GM13976 (cell line): ENCODE results near the gene SHROOM2.

Experiments used
- DNase-seq: peaks from one replicate; pipeline ENCODE4 v3.0.0; 2012; ENCODE audit warnings: low spot score
- CTCF ChIP-seq: IDR thresholded peaks from 2 replicates; pipeline ENCODE4 v1.5.1; 2012; ENCODE audit warnings: borderline replicate concordance, mild to moderate bottlenecking; ENCODE audit not compliant: insufficient read depth; ENCODE audit errors: extremely low read depth, missing control alignments, control extremely low read depth
- in situ Hi-C: fragments of 300-500 bp; cut with MboI; formaldehyde crosslinking; loops from one replicate; pipeline ENCODE4 v1.12.0; 2022; ENCODE audit warnings: low sequenced_read_pairs, mixed read lengths, inconsistent platforms; ENCODE audit not compliant: unreplicated experiment

Gene SHROOM2

GRCh38 chrX:9785944-9786797 is at the start of gene SHROOM2:
Gene SHROOM2 (plus strand): TSS chrX:9786429. CDS start chrX:9786546, 117 bp downstream.
- in situ Hi-C loops: no loop called here
- TF ChIP-seq CTCF: no peak
- DNase-seq: no peak

GRCh38 chrX:9737363-9737762 is 48.9 kb upstream of the SHROOM2 start:
- in situ Hi-C loops: no loop called here
- no peak for TF ChIP-seq CTCF
- no peak for DNase-seq

- no peak for TF ChIP-seq CTCF
- in situ Hi-C loops: no loop called here
- no peak for DNase-seq
Measured at GRCh38 chrX:9738151-9738550, 48.1 kb upstream of the SHROOM2 start.

GRCh38 chrX:9739130-9739529 is 47.1 kb upstream of the SHROOM2 start:
- DNase-seq: no peak
- in situ Hi-C loops: no loop called here
- TF ChIP-seq CTCF: no peak

- no peak for TF ChIP-seq CTCF
- DNase-seq: no peak
- in situ Hi-C loops: no loop called here
Measured at GRCh38 chrX:9745417-9746115, 40.7 kb upstream of the SHROOM2 start.

- no peak for TF ChIP-seq CTCF
- DNase-seq: no peak
- in situ Hi-C loops: no loop called here
Measured at GRCh38 chrX:9746148-9746888, 39.9 kb upstream of the SHROOM2 start.
